ENCODE results near the gene ABCA4. TPM values are rescaled to one million over a fixed set of nuclear protein-coding genes. Genes with fewer than 3 reads are reported as not detected.

Gene ABCA4
- total RNA-seq, 1 experiment from 2014 or later = 0.09 TPM

DNA sequence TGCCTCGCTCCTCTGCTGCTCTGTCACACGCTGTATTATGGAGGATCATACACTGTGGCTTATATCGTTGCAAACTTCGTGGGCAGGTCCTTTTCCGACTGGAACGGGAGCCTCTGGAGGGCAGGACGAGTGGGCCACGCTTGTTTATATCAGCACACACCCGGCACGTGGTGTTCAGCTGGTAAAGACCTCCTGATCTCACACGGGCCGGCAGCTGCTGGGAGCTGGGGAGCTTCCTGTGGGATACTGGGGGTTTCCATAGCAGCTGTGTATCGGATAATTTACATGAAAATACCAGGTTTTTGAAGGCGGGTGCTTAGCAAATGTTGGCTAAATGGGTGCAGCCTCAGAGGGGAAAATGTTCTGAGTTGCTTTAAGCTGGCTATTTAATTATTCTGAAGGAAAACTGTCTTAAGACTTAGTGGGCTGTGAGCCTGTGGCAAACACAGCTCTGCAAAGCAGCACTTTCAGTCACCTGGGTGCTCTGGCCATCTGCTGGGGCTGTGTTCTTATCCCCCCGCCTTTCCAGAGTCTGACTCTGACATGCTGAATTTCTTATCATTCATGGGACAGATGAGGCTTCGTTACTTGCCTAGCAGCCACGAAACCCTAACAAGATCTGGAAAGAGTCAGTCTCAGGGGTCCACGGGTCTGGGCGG is 108.1 kb downstream of the ABCA4 start (continued):
- TF ChIP-seq, protein P1, sequence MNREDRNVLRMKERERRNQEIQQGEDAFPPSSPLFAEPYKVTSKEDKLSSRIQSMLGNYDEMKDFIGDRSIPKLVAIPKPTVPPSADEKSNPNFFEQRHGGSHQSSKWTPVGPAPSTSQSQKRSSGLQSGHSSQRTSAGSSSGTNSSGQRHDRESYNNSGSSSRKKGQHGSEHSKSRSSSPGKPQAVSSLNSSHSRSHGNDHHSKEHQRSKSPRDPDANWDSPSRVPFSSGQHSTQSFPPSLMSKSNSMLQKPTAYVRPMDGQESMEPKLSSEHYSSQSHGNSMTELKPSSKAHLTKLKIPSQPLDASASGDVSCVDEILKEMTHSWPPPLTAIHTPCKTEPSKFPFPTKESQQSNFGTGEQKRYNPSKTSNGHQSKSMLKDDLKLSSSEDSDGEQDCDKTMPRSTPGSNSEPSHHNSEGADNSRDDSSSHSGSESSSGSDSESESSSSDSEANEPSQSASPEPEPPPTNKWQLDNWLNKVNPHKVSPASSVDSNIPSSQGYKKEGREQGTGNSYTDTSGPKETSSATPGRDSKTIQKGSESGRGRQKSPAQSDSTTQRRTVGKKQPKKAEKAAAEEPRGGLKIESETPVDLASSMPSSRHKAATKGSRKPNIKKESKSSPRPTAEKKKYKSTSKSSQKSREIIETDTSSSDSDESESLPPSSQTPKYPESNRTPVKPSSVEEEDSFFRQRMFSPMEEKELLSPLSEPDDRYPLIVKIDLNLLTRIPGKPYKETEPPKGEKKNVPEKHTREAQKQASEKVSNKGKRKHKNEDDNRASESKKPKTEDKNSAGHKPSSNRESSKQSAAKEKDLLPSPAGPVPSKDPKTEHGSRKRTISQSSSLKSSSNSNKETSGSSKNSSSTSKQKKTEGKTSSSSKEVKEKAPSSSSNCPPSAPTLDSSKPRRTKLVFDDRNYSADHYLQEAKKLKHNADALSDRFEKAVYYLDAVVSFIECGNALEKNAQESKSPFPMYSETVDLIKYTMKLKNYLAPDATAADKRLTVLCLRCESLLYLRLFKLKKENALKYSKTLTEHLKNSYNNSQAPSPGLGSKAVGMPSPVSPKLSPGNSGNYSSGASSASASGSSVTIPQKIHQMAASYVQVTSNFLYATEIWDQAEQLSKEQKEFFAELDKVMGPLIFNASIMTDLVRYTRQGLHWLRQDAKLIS (CRISPR knock-in tag; IDR thresholded peaks at IDR 0.05; ENCODE audit: borderline replicate concordance) = peak; percentile 51; the same call in 1 of the 2 replicates
- TF ChIP-seq ZNF317 (CRISPR knock-in tag; IDR thresholded peaks at IDR 0.05; ENCODE audit: borderline replicate concordance, low read depth) (no peak), IRF2 (CRISPR knock-in tag; IDR thresholded peaks at IDR 0.05; ENCODE audit: borderline replicate concordance, low read depth) (no peak), TEAD4 (CRISPR knock-in tag; IDR thresholded peaks at IDR 0.05) (peak; percentile 39; the same call in 1 of the 2 replicates), NFATC4 (CRISPR knock-in tag; IDR thresholded peaks at IDR 0.05) (no peak), JAZF1 (CRISPR knock-in tag; IDR thresholded peaks at IDR 0.05) (no peak), ZNF232 (CRISPR knock-in tag; IDR thresholded peaks at IDR 0.05) (peak; percentile 90), NFE2L1 (CRISPR knock-in tag; IDR thresholded peaks at IDR 0.05) (peak; percentile 85; the same call in 1 of the 2 replicates), TCF7 (CRISPR knock-in tag; IDR thresholded peaks at IDR 0.05; ENCODE audit: low read depth) (no peak), ZBTB21 (CRISPR knock-in tag; IDR thresholded peaks at IDR 0.05; ENCODE audit: borderline replicate concordance) (peak; percentile 76), ATF1 (CRISPR knock-in tag; IDR thresholded peaks at IDR 0.05) (no peak)
- TF ChIP-seq, protein P2, sequence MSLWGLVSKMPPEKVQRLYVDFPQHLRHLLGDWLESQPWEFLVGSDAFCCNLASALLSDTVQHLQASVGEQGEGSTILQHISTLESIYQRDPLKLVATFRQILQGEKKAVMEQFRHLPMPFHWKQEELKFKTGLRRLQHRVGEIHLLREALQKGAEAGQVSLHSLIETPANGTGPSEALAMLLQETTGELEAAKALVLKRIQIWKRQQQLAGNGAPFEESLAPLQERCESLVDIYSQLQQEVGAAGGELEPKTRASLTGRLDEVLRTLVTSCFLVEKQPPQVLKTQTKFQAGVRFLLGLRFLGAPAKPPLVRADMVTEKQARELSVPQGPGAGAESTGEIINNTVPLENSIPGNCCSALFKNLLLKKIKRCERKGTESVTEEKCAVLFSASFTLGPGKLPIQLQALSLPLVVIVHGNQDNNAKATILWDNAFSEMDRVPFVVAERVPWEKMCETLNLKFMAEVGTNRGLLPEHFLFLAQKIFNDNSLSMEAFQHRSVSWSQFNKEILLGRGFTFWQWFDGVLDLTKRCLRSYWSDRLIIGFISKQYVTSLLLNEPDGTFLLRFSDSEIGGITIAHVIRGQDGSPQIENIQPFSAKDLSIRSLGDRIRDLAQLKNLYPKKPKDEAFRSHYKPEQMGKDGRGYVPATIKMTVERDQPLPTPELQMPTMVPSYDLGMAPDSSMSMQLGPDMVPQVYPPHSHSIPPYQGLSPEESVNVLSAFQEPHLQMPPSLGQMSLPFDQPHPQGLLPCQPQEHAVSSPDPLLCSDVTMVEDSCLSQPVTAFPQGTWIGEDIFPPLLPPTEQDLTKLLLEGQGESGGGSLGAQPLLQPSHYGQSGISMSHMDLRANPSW (CRISPR knock-in tag; conservative IDR thresholded peaks at IDR 0.05; ENCODE audit: low read depth) = no peak
- TF ChIP-seq, protein P3, sequence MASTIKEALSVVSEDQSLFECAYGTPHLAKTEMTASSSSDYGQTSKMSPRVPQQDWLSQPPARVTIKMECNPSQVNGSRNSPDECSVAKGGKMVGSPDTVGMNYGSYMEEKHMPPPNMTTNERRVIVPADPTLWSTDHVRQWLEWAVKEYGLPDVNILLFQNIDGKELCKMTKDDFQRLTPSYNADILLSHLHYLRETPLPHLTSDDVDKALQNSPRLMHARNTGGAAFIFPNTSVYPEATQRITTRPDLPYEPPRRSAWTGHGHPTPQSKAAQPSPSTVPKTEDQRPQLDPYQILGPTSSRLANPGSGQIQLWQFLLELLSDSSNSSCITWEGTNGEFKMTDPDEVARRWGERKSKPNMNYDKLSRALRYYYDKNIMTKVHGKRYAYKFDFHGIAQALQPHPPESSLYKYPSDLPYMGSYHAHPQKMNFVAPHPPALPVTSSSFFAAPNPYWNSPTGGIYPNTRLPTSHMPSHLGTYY (CRISPR knock-in tag; IDR thresholded peaks at IDR 0.05) = no peak
- TF ChIP-seq, protein P4, sequence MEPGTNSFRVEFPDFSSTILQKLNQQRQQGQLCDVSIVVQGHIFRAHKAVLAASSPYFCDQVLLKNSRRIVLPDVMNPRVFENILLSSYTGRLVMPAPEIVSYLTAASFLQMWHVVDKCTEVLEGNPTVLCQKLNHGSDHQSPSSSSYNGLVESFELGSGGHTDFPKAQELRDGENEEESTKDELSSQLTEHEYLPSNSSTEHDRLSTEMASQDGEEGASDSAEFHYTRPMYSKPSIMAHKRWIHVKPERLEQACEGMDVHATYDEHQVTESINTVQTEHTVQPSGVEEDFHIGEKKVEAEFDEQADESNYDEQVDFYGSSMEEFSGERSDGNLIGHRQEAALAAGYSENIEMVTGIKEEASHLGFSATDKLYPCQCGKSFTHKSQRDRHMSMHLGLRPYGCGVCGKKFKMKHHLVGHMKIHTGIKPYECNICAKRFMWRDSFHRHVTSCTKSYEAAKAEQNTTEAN (CRISPR knock-in tag; IDR thresholded peaks at IDR 0.05) = 0 out of 2 replicates have a peak, but pooled peaks have one; percentile 67
- TF ChIP-seq, protein P5, sequence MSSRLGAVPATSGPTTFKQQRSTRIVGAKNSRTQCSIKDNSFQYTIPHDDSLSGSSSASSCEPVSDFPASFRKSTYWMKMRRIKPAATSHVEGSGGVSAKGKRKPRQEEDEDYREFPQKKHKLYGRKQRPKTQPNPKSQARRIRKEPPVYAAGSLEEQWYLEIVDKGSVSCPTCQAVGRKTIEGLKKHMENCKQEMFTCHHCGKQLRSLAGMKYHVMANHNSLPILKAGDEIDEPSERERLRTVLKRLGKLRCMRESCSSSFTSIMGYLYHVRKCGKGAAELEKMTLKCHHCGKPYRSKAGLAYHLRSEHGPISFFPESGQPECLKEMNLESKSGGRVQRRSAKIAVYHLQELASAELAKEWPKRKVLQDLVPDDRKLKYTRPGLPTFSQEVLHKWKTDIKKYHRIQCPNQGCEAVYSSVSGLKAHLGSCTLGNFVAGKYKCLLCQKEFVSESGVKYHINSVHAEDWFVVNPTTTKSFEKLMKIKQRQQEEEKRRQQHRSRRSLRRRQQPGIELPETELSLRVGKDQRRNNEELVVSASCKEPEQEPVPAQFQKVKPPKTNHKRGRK (CRISPR knock-in tag; IDR thresholded peaks at IDR 0.05; ENCODE audit: borderline replicate concordance) = no peak
- TF ChIP-seq, protein P6, sequence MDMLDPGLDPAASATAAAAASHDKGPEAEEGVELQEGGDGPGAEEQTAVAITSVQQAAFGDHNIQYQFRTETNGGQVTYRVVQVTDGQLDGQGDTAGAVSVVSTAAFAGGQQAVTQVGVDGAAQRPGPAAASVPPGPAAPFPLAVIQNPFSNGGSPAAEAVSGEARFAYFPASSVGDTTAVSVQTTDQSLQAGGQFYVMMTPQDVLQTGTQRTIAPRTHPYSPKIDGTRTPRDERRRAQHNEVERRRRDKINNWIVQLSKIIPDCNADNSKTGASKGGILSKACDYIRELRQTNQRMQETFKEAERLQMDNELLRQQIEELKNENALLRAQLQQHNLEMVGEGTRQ (CRISPR knock-in tag; IDR thresholded peaks at IDR 0.05) = peak; percentile 84
- TF ChIP-seq, protein P7, sequence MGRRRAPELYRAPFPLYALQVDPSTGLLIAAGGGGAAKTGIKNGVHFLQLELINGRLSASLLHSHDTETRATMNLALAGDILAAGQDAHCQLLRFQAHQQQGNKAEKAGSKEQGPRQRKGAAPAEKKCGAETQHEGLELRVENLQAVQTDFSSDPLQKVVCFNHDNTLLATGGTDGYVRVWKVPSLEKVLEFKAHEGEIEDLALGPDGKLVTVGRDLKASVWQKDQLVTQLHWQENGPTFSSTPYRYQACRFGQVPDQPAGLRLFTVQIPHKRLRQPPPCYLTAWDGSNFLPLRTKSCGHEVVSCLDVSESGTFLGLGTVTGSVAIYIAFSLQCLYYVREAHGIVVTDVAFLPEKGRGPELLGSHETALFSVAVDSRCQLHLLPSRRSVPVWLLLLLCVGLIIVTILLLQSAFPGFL (CRISPR knock-in tag; IDR thresholded peaks at IDR 0.05; ENCODE audit: borderline replicate concordance) = no peak; the same call in 1 of the 2 replicates
- TF ChIP-seq, protein P8, sequence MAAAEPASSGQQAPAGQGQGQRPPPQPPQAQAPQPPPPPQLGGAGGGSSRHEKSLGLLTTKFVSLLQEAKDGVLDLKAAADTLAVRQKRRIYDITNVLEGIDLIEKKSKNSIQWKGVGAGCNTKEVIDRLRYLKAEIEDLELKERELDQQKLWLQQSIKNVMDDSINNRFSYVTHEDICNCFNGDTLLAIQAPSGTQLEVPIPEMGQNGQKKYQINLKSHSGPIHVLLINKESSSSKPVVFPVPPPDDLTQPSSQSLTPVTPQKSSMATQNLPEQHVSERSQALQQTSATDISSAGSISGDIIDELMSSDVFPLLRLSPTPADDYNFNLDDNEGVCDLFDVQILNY (CRISPR knock-in tag; IDR thresholded peaks at IDR 0.05) = peak; percentile 39; the same call in 1 of the 2 replicates
- TF ChIP-seq, protein P9, sequence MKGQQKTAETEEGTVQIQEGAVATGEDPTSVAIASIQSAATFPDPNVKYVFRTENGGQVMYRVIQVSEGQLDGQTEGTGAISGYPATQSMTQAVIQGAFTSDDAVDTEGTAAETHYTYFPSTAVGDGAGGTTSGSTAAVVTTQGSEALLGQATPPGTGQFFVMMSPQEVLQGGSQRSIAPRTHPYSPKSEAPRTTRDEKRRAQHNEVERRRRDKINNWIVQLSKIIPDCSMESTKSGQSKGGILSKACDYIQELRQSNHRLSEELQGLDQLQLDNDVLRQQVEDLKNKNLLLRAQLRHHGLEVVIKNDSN (CRISPR knock-in tag; IDR thresholded peaks at IDR 0.05) = peak; percentile 59; the same call in 1 of the 2 replicates
- TF ChIP-seq, protein P10, sequence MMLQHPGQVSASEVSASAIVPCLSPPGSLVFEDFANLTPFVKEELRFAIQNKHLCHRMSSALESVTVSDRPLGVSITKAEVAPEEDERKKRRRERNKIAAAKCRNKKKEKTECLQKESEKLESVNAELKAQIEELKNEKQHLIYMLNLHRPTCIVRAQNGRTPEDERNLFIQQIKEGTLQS (CRISPR knock-in tag; conservative IDR thresholded peaks at IDR 0.05) = no peak

All from WTC11 (cell line).